ENCODE results near the gene SNN. TPM values are rescaled to one million over a fixed set of nuclear protein-coding genes. Genes with fewer than 3 reads are reported as not detected.

SNN gene
- total and polyA plus RNA-seq, 2 of the 4 experiments (the other 2 are of a cell fraction), result 10.0 to 13.0 TPM

GRCh38 chr16:11627292-11627663, 41.0 kb upstream of the SNN start:
- Histone ChIP-seq H3K36me3 (ENCODE audit: control insufficient read depth, insufficient read depth, low read length) (no peaks in the 10 kb centered on the region), H2BK5ac (ENCODE audit: low read depth, low read length, poor library complexity, severe bottlenecking) (no peak overlapping the region), H3K9ac (ENCODE audit: low read depth, low read length) (no peak overlapping the region), H4K5ac (ENCODE audit: low read depth, low read length) (no peak overlapping the region; the same call in 1 of the 2 replicates), H2AFZ (replicated peaks; ENCODE audit: low read length, poor library complexity) (no peak overlapping the region), H2BK20ac (ENCODE audit: low read depth, low read length) (peak overlapping the region; percentile 61; the same call in 1 of the 2 replicates), H2AK5ac (ENCODE audit: low read depth, low read length) (peak overlapping the region; percentile 5; the same call in 1 of the 2 replicates), H3K23ac (ENCODE audit: low read depth, low read length) (no peak overlapping the region), H3K4me2 (ENCODE audit: low read depth, low read length) (no peak overlapping the region), H3K4me3 (ENCODE audit: insufficient read depth, low read depth, low read length) (no peak overlapping the region), H3K4me1 (ENCODE audit: control insufficient read depth, insufficient read depth, low read length) (peaks cover 21% of the 10 kb centered on the region), H3K56ac (ENCODE audit: extremely low read depth, insufficient read depth, low read length) (no peak overlapping the region), H3K27ac (ENCODE audit: insufficient read depth, low read length) (no peak overlapping the region), H3K18ac (ENCODE audit: low read depth, low read length) (peak overlapping the region; percentile 67), H3K9me3 (ENCODE audit: control insufficient read depth, insufficient read depth, low read length) (no peaks in the 10 kb centered on the region), H2BK120ac (ENCODE audit: low read depth, low read length) (peak overlapping the region; percentile 58; the same call in 1 of the 2 replicates), H4K8ac (ENCODE audit: low read depth in 2 of 2, low read length in 2 of 2) (no peak overlapping the region; a peak in 1 of 4 replicates), H3K79me1 (ENCODE audit: low read depth in 1 of 2, low read length in 2 of 2) (no peaks in the 10 kb centered on the region), H2BK15ac (ENCODE audit: low read depth, low read length) (0 out of 3 replicates have a peak overlapping the region, but pooled peaks have one; percentile 15), H2AK9ac (replicated peaks; ENCODE audit: low read depth, low read length, poor library complexity) (no peak overlapping the region), H4K20me1 (ENCODE audit: insufficient read depth, low read length) (no peaks in the 10 kb centered on the region), H3K9me1 (ENCODE audit: insufficient read depth, low read length) (peaks cover 7% of the 10 kb centered on the region), H3K14ac (replicated peaks; ENCODE audit: low read depth, low read length) (no peak overlapping the region), H3K27me3 (ENCODE audit: control insufficient read depth, insufficient read depth, low read length) (no peaks in the 10 kb centered on the region), H4K91ac (ENCODE audit: insufficient read depth, low read depth, low read length) (peak overlapping the region; percentile 58; the same call in 1 of the 2 replicates), H3K4ac (ENCODE audit: low read depth, low read length) (no peak overlapping the region)
- dilution Hi-C loops (cut with HindIII; ENCODE audit: low sequenced_read_pairs, unreplicated experiment) (no loop called here), in situ Hi-C loops (cut with MboI; ENCODE audit: low sequenced_read_pairs) (loop anchor here (5.0 kb wide), 1 partner anchor 35 kb away; no protein-coding TSS in a partner anchor), intact Hi-C loops (cut with micrococcal nuclease) (no loop called here)
- BruUV-seq (replicated peaks), result no TSS peak
- DNase-seq (no peak), ATAC-seq (ENCODE audit: low read depth) (no peak)
- TF ChIP-seq CTCF (conservative IDR thresholded peaks at IDR 0.05; ENCODE audit: low read depth, low read length) (no peak), RCOR1 (IDR thresholded peaks at IDR 0.05; ENCODE audit: insufficient replicate concordance, low read length) (no peak), POLR2A (IDR thresholded peaks at IDR 0.05; ENCODE audit: low read depth, low read length) (no peak), NFE2L2 (IDR thresholded peaks at IDR 0.05; ENCODE audit: low read depth, low read length) (no peak), MAFK (IDR thresholded peaks at IDR 0.05; ENCODE audit: low read depth, low read length) (no peak), FOS (IDR thresholded peaks at IDR 0.05; ENCODE audit: low read depth, low read length) (no peak)
- POLR2A ChIA-PET (ENCODE audit: unreplicated experiment), result no interaction called here
- CTCF ChIA-PET, result interaction anchor here (0.8 kb wide), 1 partner anchor 9 kb away, joined by 3 read pairs; no protein-coding TSS in a partner anchor
- 100% methylated on average over 1 of the region's 5 CpGs; no CpG with 5 or more reads in 1 of the 2 experiments for WGBS, 2 experiments (ENCODE audit: extremely low coverage in 2 of 2, insufficient read length in 1 of 2)
